GM12878 (cell line): ENCODE measurements around the gene UBC. TPM values are rescaled to one million over a fixed set of nuclear protein-coding genes. Genes with fewer than 3 reads are reported as not detected.

Experiments used
- HDAC2 ChIP-seq: fragments of 200-600 bp; sonication (generic); IDR thresholded peaks from 2 replicates; pipeline ENCODE4 v1.6.1; 2017
- HDAC6 ChIP-seq: fragments of 200-600 bp; sonication (generic); IDR thresholded peaks from one replicate; pipeline ENCODE4 v1.8.0; 2017; ENCODE audit warnings: antibody characterized with exemption; ENCODE audit not compliant: unreplicated experiment
- HDGF ChIP-seq: fragments of 450-650 bp; IDR thresholded peaks from 2 replicates; pipeline ENCODE4 v1.6.1; 2016; ENCODE audit warnings: antibody characterized with exemption
- KLF5 ChIP-seq: fragments of 450-650 bp; IDR thresholded peaks from 2 replicates; pipeline ENCODE4 v1.6.1; 2014; ENCODE audit warnings: mild to moderate bottlenecking; ENCODE audit not compliant: partially characterized antibody
- MYB ChIP-seq: fragments of 150-350 bp; IDR thresholded peaks from 2 replicates; pipeline ENCODE4 v1.6.1; 2014; ENCODE audit warnings: mild to moderate bottlenecking, low read depth, low read length, borderline replicate concordance
- NFYA ChIP-seq: IDR thresholded peaks from 2 replicates; pipeline ENCODE4 v1.6.1; 2011; ENCODE audit warnings: low read depth, mild to moderate bottlenecking, low read length, improper control_type of control experiment, borderline replicate concordance
- NR2C2 ChIP-seq: IDR thresholded peaks from 2 replicates; pipeline ENCODE4 v1.6.1; 2011; ENCODE audit warnings: borderline replicate concordance, low read depth; ENCODE audit not compliant: control insufficient read depth, insufficient read length
- RAD21 ChIP-seq: IDR thresholded peaks from 2 replicates; pipeline ENCODE4 v1.6.1; 2011; ENCODE audit warnings: mild to moderate bottlenecking, low read depth, low read length, moderate library complexity; ENCODE audit not compliant: insufficient read depth
- RELA ChIP-seq: fragments of 450-650 bp; IDR thresholded peaks from 2 replicates; pipeline ENCODE4 v1.8.0; 2014; ENCODE audit warnings: borderline replicate concordance; ENCODE audit not compliant: partially characterized antibody
- SIN3A ChIP-seq: IDR thresholded peaks from 2 replicates; pipeline ENCODE4 v1.6.1; 2012; ENCODE audit warnings: low read depth, low read length, improper control_type of control experiment
- TCF7 ChIP-seq: IDR thresholded peaks from 2 replicates; pipeline ENCODE4 v1.6.1; 2014; ENCODE audit warnings: antibody characterized with exemption, borderline replicate concordance
- polyA plus RNA-seq, 11 experiments: library from polyadenylated mRNA; depleted of rRNA in 4 of 11; unstranded in 6 of 11; stranded (reverse) in 5 of 11; fragments of >200 nt; fragmentation: Nextera tagmentation in 4 of 11; fragmentation: Illumina TruSeq in 1 of 11; extraction: Ambion mirVana in 4 of 11; extraction: Trizol in 1 of 11; gene quantifications; 1 replicate in 1 of 11; 2 replicates in 10 of 11; pipeline versions ENCODE4 v1.2.1 to v1.2.3, GENCODE V29; 2011 to 2016; ENCODE audit warnings: inconsistent platforms in 2 of 11, missing spikeins in 2 of 11, low read depth in 1 of 11
- total RNA-seq, 4 experiments: library from RNA; depleted of rRNA in 3 of 4; stranded (reverse); fragments of >200 nt in 3 of 4; fragmentation: Illumina TruSeq in 1 of 4; extraction: Trizol in 1 of 4; gene quantifications; 2 replicates each; pipeline versions ENCODE4 v1.2.1 to v1.2.3, GENCODE V29; 2013 to 2021
- TF ChIP-seq, protein P1 (sequence below): fragments of 450-650 bp; formaldehyde crosslinking; IDR thresholded peaks from 2 replicates; pipeline ENCODE4 v1.5.0; 2022; ENCODE audit warnings: mild to moderate bottlenecking, missing genetic modification characterization
- TF ChIP-seq, protein P2 (sequence below): IDR thresholded peaks from 2 replicates; pipeline ENCODE4 v1.6.1; 2012; ENCODE audit warnings: low read depth, low read length, improper control_type of control experiment
- TF ChIP-seq, protein P3 (sequence below): IDR thresholded peaks from 2 replicates; pipeline ENCODE4 v1.6.1; 2012; ENCODE audit warnings: low read depth, low read length, improper control_type of control experiment
- TF ChIP-seq, protein P4 (sequence below): fragments of 450-650 bp; IDR thresholded peaks from 2 replicates; pipeline ENCODE4 v1.6.1; 2014; ENCODE audit warnings: mild to moderate bottlenecking
- TF ChIP-seq, protein P5 (sequence below): fragments of 450-650 bp; IDR thresholded peaks from 2 replicates; pipeline ENCODE4 v1.6.1; 2017; ENCODE audit warnings: mild to moderate bottlenecking, low read depth, inconsistent platforms; ENCODE audit not compliant: poor library complexity, severe bottlenecking
- TF ChIP-seq, protein P6 (sequence below): fragments of 450-650 bp; IDR thresholded peaks from 2 replicates; pipeline ENCODE4 v1.6.1; 2017; ENCODE audit warnings: mild to moderate bottlenecking

Gene UBC
- total and polyA plus RNA-seq, 10 of the 15 experiments (the other 5 are each of a cell fraction or from before 2014, with no cell fraction given): 653 to 1,666 (median 874) TPM

DNA sequence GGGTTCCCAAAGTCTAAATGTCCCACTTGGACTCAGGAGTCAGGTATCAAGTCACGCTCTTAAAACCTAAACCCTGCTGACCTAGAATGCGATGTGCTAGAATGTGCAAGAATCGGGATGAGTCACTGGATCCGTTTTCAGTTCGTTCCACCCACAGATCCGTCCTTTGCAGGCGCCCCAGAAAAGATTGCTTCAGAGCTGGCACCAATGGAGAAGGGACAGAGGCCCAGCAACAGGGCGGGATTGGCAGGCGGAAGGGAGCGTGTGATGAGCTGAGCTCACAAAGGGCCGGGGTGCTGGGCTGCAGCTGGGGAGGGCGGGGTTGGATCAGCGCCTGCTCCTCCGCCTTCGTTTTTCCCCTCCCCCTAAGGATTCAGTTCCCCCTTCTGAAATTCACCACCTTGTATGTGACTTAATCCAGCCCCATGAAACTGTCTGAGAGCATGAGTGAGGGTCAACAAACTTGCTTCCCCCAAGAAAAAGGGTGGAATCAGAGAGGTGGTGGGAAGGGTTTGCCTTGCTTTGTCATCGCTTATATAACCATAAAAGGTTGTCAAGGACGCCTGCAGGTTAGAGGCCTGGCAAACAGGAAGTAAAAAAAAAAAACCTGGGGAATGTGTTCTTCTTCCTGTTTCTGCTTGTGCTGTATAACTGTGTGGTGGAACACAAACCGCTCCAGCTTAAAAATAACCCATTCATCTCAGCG is 2.8 kb upstream of the UBC start (continued):
- TF ChIP-seq, protein P1, sequence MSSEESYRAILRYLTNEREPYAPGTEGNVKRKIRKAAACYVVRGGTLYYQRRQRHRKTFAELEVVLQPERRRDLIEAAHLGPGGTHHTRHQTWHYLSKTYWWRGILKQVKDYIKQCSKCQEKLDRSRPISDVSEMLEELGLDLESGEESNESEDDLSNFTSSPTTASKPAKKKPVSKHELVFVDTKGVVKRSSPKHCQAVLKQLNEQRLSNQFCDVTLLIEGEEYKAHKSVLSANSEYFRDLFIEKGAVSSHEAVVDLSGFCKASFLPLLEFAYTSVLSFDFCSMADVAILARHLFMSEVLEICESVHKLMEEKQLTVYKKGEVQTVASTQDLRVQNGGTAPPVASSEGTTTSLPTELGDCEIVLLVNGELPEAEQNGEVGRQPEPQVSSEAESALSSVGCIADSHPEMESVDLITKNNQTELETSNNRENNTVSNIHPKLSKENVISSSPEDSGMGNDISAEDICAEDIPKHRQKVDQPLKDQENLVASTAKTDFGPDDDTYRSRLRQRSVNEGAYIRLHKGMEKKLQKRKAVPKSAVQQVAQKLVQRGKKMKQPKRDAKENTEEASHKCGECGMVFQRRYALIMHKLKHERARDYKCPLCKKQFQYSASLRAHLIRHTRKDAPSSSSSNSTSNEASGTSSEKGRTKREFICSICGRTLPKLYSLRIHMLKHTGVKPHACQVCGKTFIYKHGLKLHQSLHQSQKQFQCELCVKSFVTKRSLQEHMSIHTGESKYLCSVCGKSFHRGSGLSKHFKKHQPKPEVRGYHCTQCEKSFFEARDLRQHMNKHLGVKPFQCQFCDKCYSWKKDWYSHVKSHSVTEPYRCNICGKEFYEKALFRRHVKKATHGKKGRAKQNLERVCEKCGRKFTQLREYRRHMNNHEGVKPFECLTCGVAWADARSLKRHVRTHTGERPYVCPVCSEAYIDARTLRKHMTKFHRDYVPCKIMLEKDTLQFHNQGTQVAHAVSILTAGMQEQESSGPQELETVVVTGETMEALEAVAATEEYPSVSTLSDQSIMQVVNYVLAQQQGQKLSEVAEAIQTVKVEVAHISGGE (CRISPR knock-in tag): no peak
- TF ChIP-seq HDGF (no peak), NFYA (peak; percentile 15; the same call in 1 of the 2 replicates), TCF7 (peak; percentile 33), NR2C2 (no peak), RELA (peak; percentile 26), HDAC6 (no peak), SIN3A (peak; percentile 79; the same call in 1 of the 2 replicates), RAD21 (no peak), KLF5 (peak; percentile 27), MYB (no peak), HDAC2 (no peak)
- TF ChIP-seq, protein P2, sequence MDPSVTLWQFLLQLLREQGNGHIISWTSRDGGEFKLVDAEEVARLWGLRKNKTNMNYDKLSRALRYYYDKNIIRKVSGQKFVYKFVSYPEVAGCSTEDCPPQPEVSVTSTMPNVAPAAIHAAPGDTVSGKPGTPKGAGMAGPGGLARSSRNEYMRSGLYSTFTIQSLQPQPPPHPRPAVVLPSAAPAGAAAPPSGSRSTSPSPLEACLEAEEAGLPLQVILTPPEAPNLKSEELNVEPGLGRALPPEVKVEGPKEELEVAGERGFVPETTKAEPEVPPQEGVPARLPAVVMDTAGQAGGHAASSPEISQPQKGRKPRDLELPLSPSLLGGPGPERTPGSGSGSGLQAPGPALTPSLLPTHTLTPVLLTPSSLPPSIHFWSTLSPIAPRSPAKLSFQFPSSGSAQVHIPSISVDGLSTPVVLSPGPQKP: no peak; the same call in none of the 2 replicates
- TF ChIP-seq, protein P3, sequence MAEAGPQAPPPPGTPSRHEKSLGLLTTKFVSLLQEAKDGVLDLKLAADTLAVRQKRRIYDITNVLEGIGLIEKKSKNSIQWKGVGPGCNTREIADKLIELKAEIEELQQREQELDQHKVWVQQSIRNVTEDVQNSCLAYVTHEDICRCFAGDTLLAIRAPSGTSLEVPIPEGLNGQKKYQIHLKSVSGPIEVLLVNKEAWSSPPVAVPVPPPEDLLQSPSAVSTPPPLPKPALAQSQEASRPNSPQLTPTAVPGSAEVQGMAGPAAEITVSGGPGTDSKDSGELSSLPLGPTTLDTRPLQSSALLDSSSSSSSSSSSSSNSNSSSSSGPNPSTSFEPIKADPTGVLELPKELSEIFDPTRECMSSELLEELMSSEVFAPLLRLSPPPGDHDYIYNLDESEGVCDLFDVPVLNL: no peak
- TF ChIP-seq, protein P4, sequence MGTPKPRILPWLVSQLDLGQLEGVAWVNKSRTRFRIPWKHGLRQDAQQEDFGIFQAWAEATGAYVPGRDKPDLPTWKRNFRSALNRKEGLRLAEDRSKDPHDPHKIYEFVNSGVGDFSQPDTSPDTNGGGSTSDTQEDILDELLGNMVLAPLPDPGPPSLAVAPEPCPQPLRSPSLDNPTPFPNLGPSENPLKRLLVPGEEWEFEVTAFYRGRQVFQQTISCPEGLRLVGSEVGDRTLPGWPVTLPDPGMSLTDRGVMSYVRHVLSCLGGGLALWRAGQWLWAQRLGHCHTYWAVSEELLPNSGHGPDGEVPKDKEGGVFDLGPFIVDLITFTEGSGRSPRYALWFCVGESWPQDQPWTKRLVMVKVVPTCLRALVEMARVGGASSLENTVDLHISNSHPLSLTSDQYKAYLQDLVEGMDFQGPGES: peak; percentile 44; the same call in 1 of the 2 replicates
- TF ChIP-seq, protein P5, sequence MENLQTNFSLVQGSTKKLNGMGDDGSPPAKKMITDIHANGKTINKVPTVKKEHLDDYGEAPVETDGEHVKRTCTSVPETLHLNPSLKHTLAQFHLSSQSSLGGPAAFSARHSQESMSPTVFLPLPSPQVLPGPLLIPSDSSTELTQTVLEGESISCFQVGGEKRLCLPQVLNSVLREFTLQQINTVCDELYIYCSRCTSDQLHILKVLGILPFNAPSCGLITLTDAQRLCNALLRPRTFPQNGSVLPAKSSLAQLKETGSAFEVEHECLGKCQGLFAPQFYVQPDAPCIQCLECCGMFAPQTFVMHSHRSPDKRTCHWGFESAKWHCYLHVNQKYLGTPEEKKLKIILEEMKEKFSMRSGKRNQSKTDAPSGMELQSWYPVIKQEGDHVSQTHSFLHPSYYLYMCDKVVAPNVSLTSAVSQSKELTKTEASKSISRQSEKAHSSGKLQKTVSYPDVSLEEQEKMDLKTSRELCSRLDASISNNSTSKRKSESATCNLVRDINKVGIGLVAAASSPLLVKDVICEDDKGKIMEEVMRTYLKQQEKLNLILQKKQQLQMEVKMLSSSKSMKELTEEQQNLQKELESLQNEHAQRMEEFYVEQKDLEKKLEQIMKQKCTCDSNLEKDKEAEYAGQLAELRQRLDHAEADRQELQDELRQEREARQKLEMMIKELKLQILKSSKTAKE: peak; percentile 84
- TF ChIP-seq, protein P6, sequence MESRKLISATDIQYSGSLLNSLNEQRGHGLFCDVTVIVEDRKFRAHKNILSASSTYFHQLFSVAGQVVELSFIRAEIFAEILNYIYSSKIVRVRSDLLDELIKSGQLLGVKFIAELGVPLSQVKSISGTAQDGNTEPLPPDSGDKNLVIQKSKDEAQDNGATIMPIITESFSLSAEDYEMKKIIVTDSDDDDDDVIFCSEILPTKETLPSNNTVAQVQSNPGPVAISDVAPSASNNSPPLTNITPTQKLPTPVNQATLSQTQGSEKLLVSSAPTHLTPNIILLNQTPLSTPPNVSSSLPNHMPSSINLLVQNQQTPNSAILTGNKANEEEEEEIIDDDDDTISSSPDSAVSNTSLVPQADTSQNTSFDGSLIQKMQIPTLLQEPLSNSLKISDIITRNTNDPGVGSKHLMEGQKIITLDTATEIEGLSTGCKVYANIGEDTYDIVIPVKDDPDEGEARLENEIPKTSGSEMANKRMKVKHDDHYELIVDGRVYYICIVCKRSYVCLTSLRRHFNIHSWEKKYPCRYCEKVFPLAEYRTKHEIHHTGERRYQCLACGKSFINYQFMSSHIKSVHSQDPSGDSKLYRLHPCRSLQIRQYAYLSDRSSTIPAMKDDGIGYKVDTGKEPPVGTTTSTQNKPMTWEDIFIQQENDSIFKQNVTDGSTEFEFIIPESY: no peak
